ENCODE data around the gene ATP9B.

Gene ATP9B

DNA sequence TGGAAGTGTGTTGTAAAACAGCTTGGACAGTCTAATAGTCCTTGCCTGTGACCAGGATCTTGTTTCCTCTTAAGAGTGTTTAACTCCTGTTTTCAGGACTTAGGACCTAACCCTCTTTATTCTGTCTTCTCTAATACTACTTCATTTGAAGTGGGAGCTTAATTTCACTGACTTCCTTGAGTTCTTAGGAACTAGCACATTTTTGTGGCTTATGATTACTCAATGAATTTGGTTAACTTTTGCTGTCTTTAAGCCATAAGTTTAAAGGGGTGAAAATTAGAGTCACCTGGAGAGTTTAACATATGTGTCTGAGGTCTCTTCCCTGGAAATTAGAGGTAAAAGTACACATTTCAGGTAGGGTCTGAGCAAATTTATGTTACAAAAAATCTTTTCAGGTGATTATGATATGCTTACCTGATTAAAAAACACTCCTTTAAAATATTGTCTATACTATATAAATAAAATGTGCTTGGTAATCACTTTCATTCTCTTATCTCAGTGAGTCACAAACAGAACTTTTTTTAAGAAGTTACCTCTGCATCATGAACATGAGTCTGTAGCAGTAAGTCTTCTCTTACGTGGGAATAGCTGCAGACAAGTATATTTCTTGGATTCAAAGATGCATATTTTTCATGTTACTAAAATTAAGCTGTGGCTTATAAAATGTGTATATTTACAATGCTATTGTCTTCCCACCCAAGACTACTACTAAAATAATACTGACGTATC lies 52.7 kb downstream of the ATP9B start:
- DNase-seq (ENCODE audit: insufficient read length, low spot score) (no peak), FAIRE-seq (no peak)
- no peak for TF ChIP-seq POLR2A (IDR thresholded peaks at IDR 0.05; ENCODE audit: low read depth, low read length)
- no peak for TF ChIP-seq POU2F2 (IDR thresholded peaks at IDR 0.05; ENCODE audit: low read depth, low read length)
- no peak for TF ChIP-seq SPI1 (IDR thresholded peaks at IDR 0.05; ENCODE audit: low read depth, low read length)
- TF ChIP-seq POLR2AphosphoS5 (IDR thresholded peaks at IDR 0.05; ENCODE audit: low read depth, low read length) = no peak
- no peak for TF ChIP-seq PAX5 (IDR thresholded peaks at IDR 0.05; ENCODE audit: insufficient read depth, low read length, severe bottlenecking)
- no peak for TF ChIP-seq TAF1 (IDR thresholded peaks at IDR 0.05; ENCODE audit: low read depth, low read length)

GRCh38 chr18:79123948-79124347 lies 54.8 kb downstream of the ATP9B start:
- FAIRE-seq = no peak
- TF ChIP-seq POLR2A (IDR thresholded peaks at IDR 0.05; ENCODE audit: low read depth, low read length) = no peak
- peak; percentile 51 for TF ChIP-seq SPI1 (IDR thresholded peaks at IDR 0.05; ENCODE audit: low read depth, low read length)
- no peak for DNase-seq (ENCODE audit: insufficient read length, low spot score)

- no peak for FAIRE-seq
- no peak for TF ChIP-seq POU2F2 (IDR thresholded peaks at IDR 0.05; ENCODE audit: low read depth, low read length)
- no peak for TF ChIP-seq POLR2AphosphoS5 (IDR thresholded peaks at IDR 0.05; ENCODE audit: low read depth, low read length)
- no peak for TF ChIP-seq TAF1 (IDR thresholded peaks at IDR 0.05; ENCODE audit: low read depth, low read length)
- no peak for TF ChIP-seq POLR2A (IDR thresholded peaks at IDR 0.05; ENCODE audit: low read depth, low read length)
- TF ChIP-seq PAX5 (IDR thresholded peaks at IDR 0.05; ENCODE audit: insufficient read depth, low read length, severe bottlenecking) = no peak
- no peak for TF ChIP-seq SPI1 (IDR thresholded peaks at IDR 0.05; ENCODE audit: low read depth, low read length)
- DNase-seq (ENCODE audit: insufficient read length, low spot score) = no peak
Observed at GRCh38 chr18:79129120-79129519, 59.9 kb downstream of the ATP9B start.

- no peak for DNase-seq (ENCODE audit: insufficient read length, low spot score)
Observed at GRCh38 chr18:79133724-79134123, 64.5 kb downstream of the ATP9B start.

DNA sequence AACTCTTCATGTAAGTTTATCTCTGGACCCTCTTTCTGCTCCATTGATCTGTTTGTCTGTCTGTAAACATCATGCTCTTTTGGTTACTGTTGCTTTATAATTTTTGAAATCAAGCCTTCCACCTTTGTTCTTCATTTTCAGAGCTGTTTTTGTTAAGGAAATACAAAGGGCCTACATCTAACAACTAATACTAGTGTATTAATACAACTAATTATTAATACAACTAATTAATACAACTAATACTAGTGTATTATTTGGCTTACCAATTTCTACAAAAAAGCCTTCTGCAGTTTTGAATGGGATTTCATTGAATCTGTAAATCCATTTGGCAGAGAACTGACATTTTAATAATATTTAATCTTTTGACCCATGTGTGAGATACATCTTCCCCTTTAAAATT lies 66.7 kb downstream of the ATP9B start:
- FAIRE-seq (no peak), DNase-seq (ENCODE audit: insufficient read length, low spot score) (no peak)
- no peak for TF ChIP-seq PAX5 (IDR thresholded peaks at IDR 0.05; ENCODE audit: insufficient read depth, low read length, severe bottlenecking)
- no peak for TF ChIP-seq TAF1 (IDR thresholded peaks at IDR 0.05; ENCODE audit: low read depth, low read length)
- no peak for TF ChIP-seq POLR2A (IDR thresholded peaks at IDR 0.05; ENCODE audit: low read depth, low read length)
- TF ChIP-seq POLR2AphosphoS5 (IDR thresholded peaks at IDR 0.05; ENCODE audit: low read depth, low read length) = no peak

More at GRCh38 chr18:79133724-79134123, 64.5 kb downstream of the ATP9B start:
- TF ChIP-seq PAX5 (IDR thresholded peaks at IDR 0.05; ENCODE audit: insufficient read depth, low read length, severe bottlenecking) (no peak), TAF1 (IDR thresholded peaks at IDR 0.05; ENCODE audit: low read depth, low read length) (no peak), POLR2A (IDR thresholded peaks at IDR 0.05; ENCODE audit: low read depth, low read length) (no peak), POU2F2 (IDR thresholded peaks at IDR 0.05; ENCODE audit: low read depth, low read length) (no peak), POLR2AphosphoS5 (IDR thresholded peaks at IDR 0.05; ENCODE audit: low read depth, low read length) (no peak), SPI1 (IDR thresholded peaks at IDR 0.05; ENCODE audit: low read depth, low read length) (no peak)
- no peak for FAIRE-seq

- FAIRE-seq = no peak
- DNase-seq (ENCODE audit: insufficient read length, low spot score) = no peak
- no peak for TF ChIP-seq TAF1 (IDR thresholded peaks at IDR 0.05; ENCODE audit: low read depth, low read length)
- no peak for TF ChIP-seq POLR2A (IDR thresholded peaks at IDR 0.05; ENCODE audit: low read depth, low read length)
- no peak for TF ChIP-seq PAX5 (IDR thresholded peaks at IDR 0.05; ENCODE audit: insufficient read depth, low read length, severe bottlenecking)
- TF ChIP-seq SPI1 (IDR thresholded peaks at IDR 0.05; ENCODE audit: low read depth, low read length) = no peak
- TF ChIP-seq POLR2AphosphoS5 (IDR thresholded peaks at IDR 0.05; ENCODE audit: low read depth, low read length) = no peak
- no peak for TF ChIP-seq POU2F2 (IDR thresholded peaks at IDR 0.05; ENCODE audit: low read depth, low read length)
Observed at GRCh38 chr18:79136742-79137141, 67.5 kb downstream of the ATP9B start.

DNA sequence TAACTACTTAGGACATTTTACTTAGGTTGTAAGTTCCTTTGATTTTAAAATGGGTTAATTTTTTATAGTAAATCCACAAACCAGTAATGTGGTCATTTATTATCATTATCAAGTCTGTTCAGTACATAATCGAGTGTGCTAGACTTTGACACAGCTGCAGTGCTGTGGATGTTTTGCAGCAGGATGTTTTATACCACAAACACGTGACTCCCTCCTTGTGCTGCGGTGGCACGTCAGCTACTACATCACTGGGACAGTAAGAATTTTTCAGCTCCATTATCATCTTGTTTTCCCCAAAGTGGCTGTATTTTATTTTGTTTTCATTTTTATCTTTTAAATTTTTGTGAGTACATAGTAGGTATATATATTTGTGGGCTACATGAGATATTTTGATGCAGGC lies 70.0 kb downstream of the ATP9B start:
- no peak for DNase-seq (ENCODE audit: insufficient read length, low spot score)
- TF ChIP-seq POLR2A (IDR thresholded peaks at IDR 0.05; ENCODE audit: low read depth, low read length) = no peak
- no peak for TF ChIP-seq PAX5 (IDR thresholded peaks at IDR 0.05; ENCODE audit: insufficient read depth, low read length, severe bottlenecking)
- TF ChIP-seq POLR2AphosphoS5 (IDR thresholded peaks at IDR 0.05; ENCODE audit: low read depth, low read length) = no peak
- TF ChIP-seq TAF1 (IDR thresholded peaks at IDR 0.05; ENCODE audit: low read depth, low read length) = no peak
- TF ChIP-seq SPI1 (IDR thresholded peaks at IDR 0.05; ENCODE audit: low read depth, low read length) = no peak
- no peak for FAIRE-seq

DNA sequence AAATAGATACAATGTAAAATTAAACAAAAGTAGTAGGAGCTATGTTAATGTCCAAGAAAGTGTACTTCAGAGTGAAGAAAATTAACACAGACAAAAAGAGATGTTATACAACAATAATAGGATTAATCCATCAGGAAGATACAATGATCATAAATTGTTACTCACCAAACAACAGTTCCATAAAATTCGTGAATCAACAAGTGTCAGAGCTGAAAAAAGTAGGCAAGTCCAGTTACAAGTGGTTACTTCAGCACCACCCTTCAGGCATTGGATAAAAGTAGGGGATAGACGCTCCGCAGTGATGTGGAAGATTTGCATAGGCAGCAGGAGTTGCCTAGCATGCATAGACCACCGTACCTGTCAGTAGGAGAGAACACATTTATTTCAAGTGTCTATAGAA lies 77.8 kb downstream of the ATP9B start:
- FAIRE-seq (no peak), DNase-seq (ENCODE audit: insufficient read length, low spot score) (no peak)
- TF ChIP-seq POLR2A (IDR thresholded peaks at IDR 0.05; ENCODE audit: low read depth, low read length) (no peak), TAF1 (IDR thresholded peaks at IDR 0.05; ENCODE audit: low read depth, low read length) (no peak), POLR2AphosphoS5 (IDR thresholded peaks at IDR 0.05; ENCODE audit: low read depth, low read length) (no peak)

GRCh38 chr18:79151191-79151590 lies 82.0 kb downstream of the ATP9B start:
- no peak for FAIRE-seq
- TF ChIP-seq SPI1 (IDR thresholded peaks at IDR 0.05; ENCODE audit: low read depth, low read length) (no peak), PAX5 (IDR thresholded peaks at IDR 0.05; ENCODE audit: insufficient read depth, low read length, severe bottlenecking) (no peak), POU2F2 (IDR thresholded peaks at IDR 0.05; ENCODE audit: low read depth, low read length) (no peak), POLR2A (IDR thresholded peaks at IDR 0.05; ENCODE audit: low read depth, low read length) (no peak), TAF1 (IDR thresholded peaks at IDR 0.05; ENCODE audit: low read depth, low read length) (no peak), POLR2AphosphoS5 (IDR thresholded peaks at IDR 0.05; ENCODE audit: low read depth, low read length) (no peak)
- no peak for DNase-seq (ENCODE audit: insufficient read length, low spot score)

- TF ChIP-seq PAX5 (IDR thresholded peaks at IDR 0.05; ENCODE audit: insufficient read depth, low read length, severe bottlenecking) (no peak), POLR2A (IDR thresholded peaks at IDR 0.05; ENCODE audit: low read depth, low read length) (no peak), POU2F2 (IDR thresholded peaks at IDR 0.05; ENCODE audit: low read depth, low read length) (no peak), TAF1 (IDR thresholded peaks at IDR 0.05; ENCODE audit: low read depth, low read length) (no peak), SPI1 (IDR thresholded peaks at IDR 0.05; ENCODE audit: low read depth, low read length) (no peak), POLR2AphosphoS5 (IDR thresholded peaks at IDR 0.05; ENCODE audit: low read depth, low read length) (no peak)
- FAIRE-seq = no peak
- no peak for DNase-seq (ENCODE audit: insufficient read length, low spot score)
Observed at GRCh38 chr18:79156327-79156726, 87.1 kb downstream of the ATP9B start.

Measured in GM12891 (cell line).